Right kidney (tissue), 1 donor: ENCODE data around the gene NEBL.

Experiments
- DNase-seq: peaks from one replicate; pipeline ENCODE4 v3.0.0-alpha.2; 2016

The NEBL gene

GRCh38 chr10:20785174-20785573 is 111.9 kb downstream of the NEBL start:
- no peak for DNase-seq

DNA sequence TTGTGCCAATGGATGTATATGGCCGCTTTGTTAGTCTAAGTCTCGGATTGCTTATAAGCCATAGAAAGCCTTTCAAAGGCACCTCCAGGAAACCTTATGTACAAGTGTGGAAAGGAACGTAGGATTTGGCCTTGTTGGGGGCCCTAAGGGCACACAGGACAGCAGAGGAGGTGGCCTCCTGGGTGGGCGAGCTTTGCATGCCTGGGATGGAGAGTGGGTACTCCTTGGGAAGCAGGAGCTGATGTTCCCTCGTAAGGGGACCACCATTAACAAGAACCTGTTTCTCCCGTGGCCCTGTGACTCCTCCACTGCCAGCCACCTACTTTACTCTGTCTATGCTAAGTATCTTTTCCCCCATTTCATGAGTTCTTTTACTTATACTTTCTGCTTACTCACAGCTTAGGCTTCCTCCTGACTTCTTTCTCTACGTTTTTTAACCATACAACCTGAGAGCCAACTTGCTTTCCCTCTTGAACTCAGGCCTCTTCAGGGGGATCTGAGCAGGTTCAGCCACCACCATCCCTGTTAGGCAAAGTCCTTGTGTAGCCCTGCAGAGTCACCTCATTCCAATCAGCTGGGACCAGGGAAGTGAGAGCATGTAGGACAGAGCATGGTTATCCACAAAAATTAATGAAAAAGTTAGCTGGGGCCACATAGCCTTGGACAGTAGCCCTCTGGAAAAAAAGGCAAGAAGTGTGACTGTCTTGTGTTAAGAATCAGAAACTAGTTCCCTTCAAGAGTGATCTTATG is 118.9 kb downstream of the NEBL start:
- DNase-seq, result no peak

GRCh38 chr10:20776384-20777118 is 120.6 kb downstream of the NEBL start:
- no peak for DNase-seq

DNA sequence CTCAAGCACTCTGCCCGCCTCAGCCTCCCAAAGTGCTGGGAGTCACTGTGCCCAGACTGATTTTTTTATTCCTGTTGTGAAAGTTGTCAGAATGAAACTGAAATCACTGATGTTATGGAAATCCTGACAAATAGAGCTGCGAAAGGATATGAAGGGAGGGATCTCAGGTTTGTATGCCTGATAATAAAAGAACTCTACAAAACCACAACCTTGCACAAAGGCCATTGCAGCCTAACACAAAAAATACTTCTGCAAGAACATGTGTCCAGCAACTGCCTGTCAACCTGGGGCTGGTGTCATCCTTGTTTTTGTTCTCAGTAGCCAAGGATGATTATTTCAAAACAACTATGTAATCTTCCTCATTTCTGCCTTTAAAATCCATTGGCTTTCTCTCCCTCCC is 126.1 kb downstream of the NEBL start:
- DNase-seq, result no peak

- DNase-seq, result no peak
These were observed 127.6 kb downstream of the NEBL start for GRCh38 chr10:20769481-20769880.

DNA sequence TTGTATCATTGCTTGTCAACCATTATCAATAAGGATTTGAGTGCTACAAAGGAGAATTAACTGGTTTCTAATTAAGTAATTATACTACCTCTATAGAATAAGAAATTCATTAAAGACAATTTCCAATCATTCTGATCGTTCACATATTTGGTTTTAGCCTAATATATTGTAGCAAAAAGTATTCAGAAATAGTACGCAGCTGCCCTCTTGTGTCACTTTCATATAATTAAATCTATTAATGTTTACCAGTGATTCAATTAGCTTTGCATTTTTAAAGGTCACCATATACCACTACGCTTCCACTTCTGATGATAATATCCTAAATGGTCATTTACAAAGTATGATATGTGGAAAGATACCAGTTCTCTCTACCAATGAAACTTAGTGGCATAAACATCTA is 128.3 kb downstream of the NEBL start:
- no peak for DNase-seq

DNA sequence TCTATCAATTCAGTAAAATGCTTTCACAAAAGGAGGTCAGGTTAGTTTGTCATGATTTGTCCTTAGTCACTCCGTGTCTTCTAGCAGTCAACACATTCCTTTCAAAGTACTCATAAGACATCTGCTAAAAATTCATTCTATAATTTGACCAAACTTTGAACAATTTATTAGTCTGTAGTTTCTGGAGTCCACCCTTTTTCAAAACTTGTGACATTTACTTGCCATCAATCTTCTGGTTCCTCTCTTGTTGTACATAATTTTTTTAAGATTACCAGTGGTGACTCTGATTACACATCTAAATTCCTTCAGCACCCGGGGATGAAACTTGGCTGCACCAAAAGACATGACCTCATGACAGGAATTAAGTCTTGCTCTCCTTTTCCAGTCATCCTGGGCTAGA is 130.1 kb downstream of the NEBL start:
- DNase-seq, result no peak

DNA sequence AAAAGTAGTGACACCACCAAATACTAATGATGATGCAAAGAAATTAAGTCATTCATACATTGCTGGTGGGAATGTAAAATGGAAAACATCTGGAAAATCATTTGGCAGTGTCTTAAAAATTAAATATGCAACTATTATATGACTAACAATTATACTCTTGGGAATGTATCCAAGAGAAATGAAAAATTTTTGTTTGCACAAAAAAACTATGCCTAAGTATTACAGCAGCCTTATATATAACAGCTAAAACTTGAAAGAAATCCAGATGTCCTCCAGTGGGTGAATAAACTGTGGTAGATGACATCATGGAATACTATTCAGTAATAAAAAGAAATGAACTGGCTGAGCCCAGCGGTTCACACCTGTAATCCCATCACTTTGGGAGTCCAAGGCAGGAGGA is 132.0 kb downstream of the NEBL start:
- DNase-seq, result no peak

GRCh38 chr10:20760460-20760859 is 136.7 kb downstream of the NEBL start:
- DNase-seq, result no peak

- DNase-seq, result no peak
These were observed 148.6 kb downstream of the NEBL start for GRCh38 chr10:20748551-20748950.

DNA sequence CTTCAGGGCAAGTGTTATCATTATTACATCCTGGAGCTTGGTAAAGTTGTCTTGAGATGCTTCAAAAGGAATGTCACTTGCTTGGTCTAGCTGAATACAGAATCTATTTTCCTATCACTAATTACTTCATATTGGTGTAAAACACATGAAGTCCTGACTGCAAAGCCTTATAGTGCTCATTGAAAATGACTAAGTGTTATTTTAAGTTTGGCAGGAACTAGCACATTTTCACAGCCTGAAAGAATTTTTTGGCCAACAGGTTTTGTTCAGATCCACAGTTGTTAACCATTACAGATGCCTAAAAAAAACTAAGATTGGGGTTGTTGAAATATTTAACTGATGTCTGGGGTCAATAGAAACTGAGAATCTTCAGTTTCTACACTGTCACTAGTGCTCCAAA is 149.3 kb downstream of the NEBL start:
- no peak for DNase-seq

- no peak for DNase-seq
These were observed 150.3 kb downstream of the NEBL start for GRCh38 chr10:20746856-20747255.

DNA sequence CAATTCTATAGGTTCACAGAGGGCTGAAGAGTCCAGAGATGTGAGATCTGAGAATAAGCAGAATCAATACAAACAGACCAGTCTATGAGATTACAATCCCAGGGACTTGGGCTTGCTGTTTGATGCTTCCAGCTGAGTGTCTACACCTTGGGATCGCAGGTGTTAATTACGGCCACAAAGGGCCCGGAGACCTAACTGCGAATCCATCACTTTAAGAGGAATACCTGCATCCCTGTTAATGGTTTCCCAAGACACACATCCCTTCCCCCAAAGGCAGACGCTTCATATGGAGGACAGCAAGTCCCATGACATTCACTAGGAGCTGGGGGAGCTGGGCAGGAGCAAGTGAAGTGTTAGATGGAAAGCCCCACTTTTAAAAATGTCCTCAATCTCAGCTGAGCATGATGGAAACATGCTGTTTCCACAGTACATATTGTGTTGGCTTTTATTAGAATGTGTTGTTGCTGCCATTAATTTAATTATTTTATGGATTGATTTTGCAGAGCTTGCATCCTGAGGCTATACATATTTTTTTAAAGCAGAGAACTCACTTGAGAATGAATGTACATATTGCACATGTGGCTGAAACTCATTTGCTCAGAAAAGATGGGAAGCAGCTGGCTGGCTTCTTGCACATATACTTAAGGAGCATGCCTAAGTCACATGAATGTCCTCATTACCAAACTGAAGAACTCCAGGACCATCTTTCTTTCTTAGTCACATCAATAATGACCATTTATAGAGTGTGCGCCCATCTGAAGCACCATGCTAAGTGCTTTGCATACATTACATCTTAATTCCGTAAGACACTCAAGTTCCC is 151.3 kb downstream of the NEBL start:
- no peak for DNase-seq

DNA sequence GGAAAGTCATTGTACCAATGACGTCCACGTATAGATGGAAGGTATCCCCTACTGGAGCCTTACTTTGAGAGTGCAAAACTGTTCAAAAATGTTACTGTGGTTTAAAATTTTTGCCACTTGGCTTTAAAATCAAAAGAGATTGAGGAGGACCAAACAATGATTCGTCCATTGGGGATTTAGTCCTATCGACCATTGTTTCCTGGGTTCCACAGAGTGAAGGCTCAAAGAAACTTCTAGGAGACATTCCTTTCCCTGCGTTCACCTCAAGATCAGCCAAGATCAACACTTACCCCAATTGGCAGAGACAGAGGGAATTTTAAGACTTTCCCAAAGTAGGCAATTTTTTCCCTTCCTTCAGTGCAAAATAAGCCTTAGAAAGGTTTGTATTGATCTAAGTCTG is 152.3 kb downstream of the NEBL start:
- DNase-seq, result no peak

DNA sequence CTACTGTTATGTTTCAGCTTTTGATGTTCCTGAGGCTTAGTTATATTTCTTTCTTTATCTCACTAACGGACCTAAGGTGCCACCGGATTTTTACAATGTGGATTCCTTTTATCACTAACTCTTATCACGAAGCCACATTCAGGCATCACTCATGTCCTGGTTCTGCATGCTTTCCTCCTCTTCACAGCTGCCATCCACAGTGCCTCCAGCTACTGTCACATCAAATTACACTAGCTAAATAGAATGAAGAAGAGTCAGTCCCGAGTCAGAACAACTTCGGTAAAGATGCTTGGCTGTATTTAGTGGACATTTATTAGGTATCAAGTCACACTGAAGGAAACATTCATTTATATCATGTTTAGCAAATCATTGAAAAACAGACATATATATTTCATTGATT is 153.2 kb downstream of the NEBL start:
- DNase-seq, result no peak

DNA sequence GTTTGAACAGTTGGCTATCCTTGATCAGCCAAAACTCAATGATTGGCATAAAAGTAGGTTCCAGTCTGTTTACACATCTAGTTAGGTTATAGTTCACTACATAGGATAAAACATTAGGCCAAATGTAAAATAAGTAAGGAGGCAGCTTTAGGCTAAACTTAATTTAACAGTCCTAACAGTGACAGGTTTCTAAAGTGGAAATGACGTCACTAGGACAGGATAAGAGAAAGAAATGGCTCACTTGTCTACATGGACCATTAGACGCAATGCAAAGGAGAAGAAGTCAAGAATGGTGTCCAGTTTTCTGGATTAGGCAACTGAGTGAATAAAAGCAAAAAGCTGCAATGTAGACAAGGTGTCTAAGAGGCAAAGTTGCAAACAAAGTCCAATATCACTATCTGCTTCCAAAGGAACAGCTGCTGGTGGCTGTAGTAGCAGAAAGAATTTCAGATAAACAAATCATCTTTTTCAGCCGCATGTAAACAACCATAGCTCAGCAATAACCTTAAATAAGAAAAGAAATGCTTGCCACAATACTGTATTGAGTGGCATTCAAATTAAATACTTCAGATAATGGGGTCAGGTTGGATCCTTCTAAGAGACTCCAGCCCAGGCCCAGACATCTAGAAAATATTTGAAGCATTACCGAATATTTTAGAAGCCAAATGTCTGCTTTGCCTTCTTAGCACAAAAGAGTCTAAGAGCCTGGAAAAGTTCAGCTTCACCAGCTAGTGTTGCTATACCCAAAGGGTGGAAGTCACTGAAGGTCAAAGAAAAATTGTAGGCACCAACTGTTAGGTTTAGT is 154.2 kb downstream of the NEBL start:
- DNase-seq, result no peak

DNA sequence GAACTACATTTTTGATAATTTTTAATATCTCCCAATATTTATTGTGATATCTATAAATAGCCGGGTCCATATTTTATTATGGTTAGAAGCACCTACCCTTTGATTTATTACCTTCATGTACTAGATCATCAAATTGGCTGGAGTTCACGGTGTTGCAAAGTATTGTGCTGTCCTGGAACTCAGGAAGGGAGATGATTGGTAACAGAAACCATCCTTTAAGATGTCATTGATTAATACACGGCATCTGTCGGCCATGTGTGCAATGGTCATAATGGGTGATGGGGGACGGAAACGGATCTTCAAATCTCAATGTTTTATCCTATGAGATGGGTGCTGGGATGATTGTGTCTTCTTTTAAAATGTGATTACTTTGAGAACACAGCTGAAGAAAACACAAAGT is 157.0 kb downstream of the NEBL start:
- no peak for DNase-seq

GRCh38 chr10:20737107-20737506 is 160.0 kb downstream of the NEBL start:
- DNase-seq, result no peak
